Gastroesophageal sphincter (tissue), 3 donors: ENCODE measurements around the gene ZACN.

Experiments used
- POLR2A ChIP-seq, 2 donors: fragments of 450-650 bp; IDR thresholded peaks; one replicate each; pipeline ENCODE4 v1.6.1; 2017; ENCODE audit warnings: antibody characterized with exemption in 2 of 2, mild to moderate bottlenecking in 2 of 2, moderate library complexity in 1 of 2
- TF ChIP-seq, protein P1 (sequence below), 4 experiments: fragments of 200-600 bp in 2 of 4; fragments of 450-650 bp in 2 of 4; sonication (generic) in 1 of 4; IDR thresholded peaks; one replicate each; pipeline ENCODE4 v1.5.1; 2017 to 2019; ENCODE audit warnings: antibody characterized with exemption in 4 of 4, mild to moderate bottlenecking in 2 of 4, moderate library complexity in 2 of 4

DNA sequence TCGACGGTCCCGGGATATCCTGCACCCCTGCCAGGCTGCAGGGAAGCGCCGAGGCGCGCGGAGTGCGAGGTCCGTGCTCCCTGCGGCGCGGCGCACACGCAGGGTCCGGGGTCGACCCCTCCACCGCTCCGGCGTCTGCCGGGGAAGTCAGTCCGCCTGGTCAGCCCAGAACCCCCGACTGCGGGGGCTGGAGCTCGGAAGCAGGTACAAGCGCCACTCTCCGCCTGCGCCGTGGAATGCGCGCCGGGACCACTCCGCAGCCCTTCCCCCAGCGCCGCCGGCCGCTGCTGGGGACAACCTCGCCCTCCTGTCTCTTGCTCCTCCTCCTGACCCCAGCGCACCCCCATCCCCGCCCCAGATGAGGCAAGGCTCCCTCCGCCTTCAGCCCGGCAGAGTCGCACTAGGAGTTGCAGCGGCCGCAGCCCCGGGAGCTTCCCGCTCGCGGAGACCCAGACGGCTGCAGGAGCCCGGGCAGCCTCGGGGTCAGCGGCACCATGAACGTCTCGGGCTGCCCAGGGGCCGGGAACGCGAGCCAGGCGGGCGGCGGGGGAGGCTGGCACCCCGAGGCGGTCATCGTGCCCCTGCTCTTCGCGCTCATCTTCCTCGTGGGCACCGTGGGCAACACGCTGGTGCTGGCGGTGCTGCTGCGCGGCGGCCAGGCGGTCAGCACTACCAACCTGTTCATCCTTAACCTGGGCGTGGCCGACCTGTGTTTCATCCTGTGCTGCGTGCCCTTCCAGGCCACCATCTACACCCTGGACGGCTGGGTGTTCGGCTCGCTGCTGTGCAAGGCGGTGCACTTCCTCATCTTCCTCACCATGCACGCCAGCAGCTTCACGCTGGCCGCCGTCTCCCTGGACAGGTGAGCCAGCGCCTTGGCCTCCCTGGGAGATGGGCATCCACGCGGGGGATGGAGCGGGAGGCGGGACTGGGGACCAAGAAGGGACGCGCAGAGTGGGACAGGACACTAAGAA lies 4.3 kb upstream of the ZACN start, which contains the start of gene GALR2:
- TF ChIP-seq, protein P1, sequence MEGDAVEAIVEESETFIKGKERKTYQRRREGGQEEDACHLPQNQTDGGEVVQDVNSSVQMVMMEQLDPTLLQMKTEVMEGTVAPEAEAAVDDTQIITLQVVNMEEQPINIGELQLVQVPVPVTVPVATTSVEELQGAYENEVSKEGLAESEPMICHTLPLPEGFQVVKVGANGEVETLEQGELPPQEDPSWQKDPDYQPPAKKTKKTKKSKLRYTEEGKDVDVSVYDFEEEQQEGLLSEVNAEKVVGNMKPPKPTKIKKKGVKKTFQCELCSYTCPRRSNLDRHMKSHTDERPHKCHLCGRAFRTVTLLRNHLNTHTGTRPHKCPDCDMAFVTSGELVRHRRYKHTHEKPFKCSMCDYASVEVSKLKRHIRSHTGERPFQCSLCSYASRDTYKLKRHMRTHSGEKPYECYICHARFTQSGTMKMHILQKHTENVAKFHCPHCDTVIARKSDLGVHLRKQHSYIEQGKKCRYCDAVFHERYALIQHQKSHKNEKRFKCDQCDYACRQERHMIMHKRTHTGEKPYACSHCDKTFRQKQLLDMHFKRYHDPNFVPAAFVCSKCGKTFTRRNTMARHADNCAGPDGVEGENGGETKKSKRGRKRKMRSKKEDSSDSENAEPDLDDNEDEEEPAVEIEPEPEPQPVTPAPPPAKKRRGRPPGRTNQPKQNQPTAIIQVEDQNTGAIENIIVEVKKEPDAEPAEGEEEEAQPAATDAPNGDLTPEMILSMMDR (IDR thresholded peaks at IDR 0.05), result no peak
- no peak for TF ChIP-seq POLR2A (IDR thresholded peaks at IDR 0.05)
